ENCODE measurements around the gene TBC1D9B.
"Not testable (repeated sequence)": the region's sequence is repeated elsewhere in the genome, so short reads cannot be mapped to it uniquely, and the experiment has no call there.

Gene TBC1D9B

GRCh38 chr5:179883163-179883562 lies 24.5 kb downstream of the TBC1D9B start:
- no peak for ATAC-seq

GRCh38 chr5:179882338-179882737 lies 25.4 kb downstream of the TBC1D9B start:
- ATAC-seq: no peak

DNA sequence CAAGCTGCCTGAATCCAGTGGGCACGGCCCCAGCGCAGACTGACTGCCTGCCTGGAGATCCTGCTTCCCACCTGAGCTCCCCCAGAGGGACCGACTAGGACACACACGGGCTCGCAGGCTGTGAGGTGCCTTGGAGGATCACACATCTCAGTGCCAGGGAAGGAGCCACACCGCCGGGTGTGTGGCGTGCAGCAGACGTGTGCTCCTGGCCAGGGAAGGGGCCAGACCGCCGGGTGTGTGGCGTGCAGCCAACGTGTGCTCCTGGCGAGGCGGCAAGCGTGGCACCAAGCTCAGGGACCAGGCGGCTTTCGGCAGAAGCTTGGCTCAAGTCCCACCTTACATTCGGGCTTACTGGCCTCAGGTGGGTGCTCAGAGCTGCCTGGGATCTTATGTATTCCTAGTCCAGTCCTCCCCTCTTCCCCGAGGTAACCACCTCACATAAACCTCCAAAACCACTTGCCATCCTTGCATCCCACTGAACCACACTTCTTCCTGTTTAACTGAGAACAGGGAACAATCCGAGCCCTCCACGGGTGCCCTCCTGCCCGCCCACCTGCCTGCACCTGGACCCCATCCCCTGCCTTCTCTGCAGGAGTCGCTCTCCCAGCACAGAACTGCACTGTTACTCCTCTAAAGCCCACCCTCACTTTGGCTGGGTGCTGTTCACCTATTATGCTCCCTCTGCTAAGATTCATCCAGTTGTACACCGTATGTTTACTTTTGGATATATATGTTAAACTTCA lies 26.7 kb downstream of the TBC1D9B start:
- ATAC-seq: no peak

- ATAC-seq: no peak
Observed at GRCh38 chr5:179880066-179880650, 27.5 kb downstream of the TBC1D9B start.

DNA sequence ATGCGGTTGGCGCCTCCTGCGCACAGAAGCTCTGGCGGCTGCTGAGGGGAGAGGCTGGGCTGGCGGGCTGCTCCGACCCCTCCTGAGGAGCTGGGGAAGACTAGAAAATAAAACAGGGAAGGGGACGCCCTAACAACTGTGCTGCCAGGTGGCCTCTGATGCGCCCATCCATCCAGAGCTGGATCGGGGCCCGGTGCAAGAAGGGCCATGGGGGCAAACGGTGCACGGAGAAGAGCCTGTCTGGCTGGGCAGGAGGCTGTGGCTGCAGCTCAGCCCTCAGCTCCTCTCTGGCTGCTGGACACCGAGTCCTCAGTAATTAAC lies 28.0 kb downstream of the TBC1D9B start:
- ATAC-seq: no peak

- no peak for ATAC-seq
Observed at GRCh38 chr5:179879003-179879689, 28.6 kb downstream of the TBC1D9B start.

- ATAC-seq: peak in 1 of 2 donors; percentile 10
Observed at GRCh38 chr5:179878222-179879002, 29.3 kb downstream of the TBC1D9B start.

- ATAC-seq: no peak
Observed at GRCh38 chr5:179876610-179876952, 31.1 kb downstream of the TBC1D9B start.

- ATAC-seq: no peak
Observed at GRCh38 chr5:179875741-179876609, 31.7 kb downstream of the TBC1D9B start.

DNA sequence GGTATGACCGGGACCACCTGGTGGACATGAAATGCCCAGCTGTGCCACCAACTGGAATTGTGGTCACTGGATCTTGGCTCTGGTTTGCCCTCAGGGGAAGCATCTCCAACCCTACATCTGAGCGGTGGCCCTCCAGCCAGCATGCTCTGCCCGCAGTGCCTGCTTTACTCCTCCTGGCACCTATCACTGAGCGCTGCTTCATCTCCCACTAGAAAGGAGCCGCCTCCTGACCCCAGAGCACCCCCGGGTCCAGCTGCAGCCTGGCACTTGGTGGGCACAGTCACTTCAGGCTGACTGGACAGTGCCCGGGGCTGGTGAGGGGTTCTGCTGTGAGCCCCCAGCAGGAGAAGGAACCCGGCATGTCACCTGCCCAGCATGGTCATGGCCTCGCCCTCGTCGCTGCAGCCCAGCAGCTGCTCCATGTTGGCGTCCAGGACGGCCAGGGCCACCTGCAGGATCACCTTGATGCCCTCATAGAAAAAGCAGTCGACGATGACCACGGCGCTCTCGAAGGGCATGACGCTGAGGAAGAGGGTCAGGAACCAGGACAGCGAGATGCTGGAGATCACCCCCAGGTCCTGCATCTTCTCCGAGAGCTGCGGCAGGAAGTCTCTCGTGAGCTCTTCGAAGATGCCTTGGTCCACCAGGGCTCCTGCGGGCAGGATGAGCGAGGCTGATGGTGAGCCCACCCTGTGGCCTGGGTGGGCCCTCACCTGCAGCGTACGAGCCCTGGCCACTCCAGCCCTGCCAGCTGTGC lies 33.0 kb downstream of the TBC1D9B start:
- no peak for ATAC-seq

GRCh38 chr5:179874136-179874535 lies 33.6 kb downstream of the TBC1D9B start:
- no peak for ATAC-seq

GRCh38 chr5:179873588-179874110 lies 34.0 kb downstream of the TBC1D9B start:
- ATAC-seq: no peak

DNA sequence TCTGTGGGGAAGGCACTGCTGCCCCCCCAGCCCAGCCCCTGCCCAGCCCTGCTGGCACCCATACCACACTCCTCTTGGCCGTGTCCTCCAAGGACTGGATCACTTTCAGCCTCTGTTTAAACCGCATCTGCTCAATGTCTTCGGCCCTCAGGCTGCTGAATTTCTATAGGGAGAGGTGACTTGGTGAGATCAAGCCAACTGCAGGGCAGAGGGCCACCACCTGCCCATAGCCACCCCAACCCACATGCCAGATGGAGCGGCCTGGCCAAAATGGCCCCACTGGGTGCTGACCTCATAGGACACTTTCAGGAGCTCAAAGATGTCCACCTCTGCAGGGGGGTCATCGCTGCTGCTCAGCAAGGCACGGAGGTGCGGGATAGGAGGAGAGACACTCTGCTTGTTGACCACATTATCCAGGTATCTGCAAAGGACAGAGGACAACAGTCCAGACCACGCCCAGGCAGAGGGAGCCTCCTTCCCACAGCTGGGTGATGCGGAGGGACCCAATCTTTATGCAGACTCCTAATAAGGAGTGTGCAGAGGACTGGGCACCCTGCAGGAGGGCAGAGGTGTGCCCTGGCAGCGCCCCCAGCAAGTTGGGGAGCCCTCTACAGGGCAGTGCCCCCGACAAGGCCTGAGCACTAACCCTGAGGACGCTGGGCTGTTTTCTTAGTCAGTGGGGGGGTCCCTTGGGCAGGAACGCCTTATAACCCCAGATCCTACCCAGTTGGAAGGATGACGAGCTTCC lies 34.7 kb downstream of the TBC1D9B start:
- ATAC-seq: no peak

DNA sequence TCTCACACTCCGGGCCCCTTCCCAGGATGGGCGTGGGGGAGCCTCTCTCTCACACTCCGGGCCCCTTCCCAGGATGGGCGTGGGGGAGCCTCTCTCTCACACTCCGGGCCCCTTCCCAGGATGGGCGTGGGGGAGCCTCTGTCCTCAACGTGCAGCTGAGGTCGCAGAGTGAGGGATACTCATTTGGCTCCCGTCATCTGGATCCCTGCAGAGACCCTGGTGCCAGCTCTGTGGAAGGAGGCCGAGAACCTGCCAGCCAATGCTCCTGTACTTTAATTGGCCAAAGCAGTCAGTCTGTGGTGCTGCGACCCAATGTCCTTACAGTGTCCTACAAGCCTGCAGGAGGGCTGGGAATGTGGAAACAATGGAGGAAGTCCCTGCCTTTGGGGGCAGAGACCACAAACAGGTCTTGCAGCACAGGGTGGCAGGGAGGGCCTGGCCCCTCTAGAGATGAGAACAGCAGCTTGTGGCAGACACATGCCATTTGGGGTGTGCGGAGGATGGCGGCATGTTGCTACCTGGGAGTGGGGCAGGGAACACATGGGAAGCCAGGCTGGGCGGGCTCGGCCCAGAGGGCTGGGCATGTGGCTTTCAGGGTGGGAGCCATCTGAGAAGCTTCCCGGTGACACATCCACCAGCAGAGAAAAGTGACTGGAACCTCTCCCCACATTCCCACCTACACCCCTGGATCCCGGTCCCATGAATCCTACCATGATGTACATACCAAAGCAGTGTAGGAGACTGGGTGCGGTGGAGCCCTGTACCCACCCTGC lies 35.5 kb downstream of the TBC1D9B start:
- ATAC-seq: no peak

- not testable (repeated sequence) for ATAC-seq
Observed at GRCh38 chr5:179871533-179871932, 36.2 kb downstream of the TBC1D9B start.

- no peak for ATAC-seq
Observed at GRCh38 chr5:179870952-179871351, 36.7 kb downstream of the TBC1D9B start.

DNA sequence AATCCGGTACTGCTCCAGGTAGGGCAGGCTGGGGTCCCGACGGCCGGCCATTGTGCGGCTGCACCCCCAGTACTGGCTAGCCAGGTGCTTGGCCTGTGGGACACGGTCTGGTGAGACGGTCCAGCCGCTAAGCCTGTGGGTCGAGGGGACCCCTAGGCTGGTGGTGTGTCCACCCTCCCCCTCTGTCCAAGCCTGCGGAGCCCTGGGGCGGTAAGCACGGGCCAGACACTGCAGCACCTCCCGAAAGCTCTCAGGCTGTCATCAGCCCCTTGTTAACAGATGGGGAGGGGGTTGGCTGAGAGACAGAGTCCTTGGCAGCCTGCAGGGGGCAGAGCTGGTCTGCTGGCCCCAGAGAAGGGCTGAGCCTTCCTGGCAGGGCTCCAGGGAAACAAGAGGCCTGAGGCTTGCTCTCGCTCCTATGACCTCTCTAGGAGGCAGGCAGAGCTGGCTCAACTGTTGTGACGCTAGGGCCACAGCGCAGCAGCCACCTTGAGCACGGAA lies 37.2 kb downstream of the TBC1D9B start:
- ATAC-seq: no peak

- no peak for ATAC-seq
Observed at GRCh38 chr5:179869641-179870402, 37.9 kb downstream of the TBC1D9B start.

DNA sequence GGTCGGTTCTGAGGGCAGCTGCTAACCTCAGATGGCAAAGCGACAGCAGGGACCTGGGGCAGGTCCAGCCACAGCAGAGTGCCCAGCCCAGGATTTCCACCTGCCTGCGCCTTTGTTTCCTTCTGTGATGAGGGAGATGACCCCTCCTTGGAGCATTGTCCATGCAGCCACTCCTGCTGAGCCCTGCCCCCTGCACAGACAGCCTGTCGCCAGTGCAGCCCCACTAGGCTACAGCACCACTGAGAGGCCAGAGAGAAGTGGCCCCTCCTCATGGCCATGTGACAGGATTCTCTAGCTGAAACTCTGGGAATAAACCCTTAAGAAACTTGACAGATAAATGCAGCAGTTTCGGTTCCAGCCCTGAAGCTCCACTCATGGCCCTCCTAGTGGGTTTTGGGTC lies 38.6 kb downstream of the TBC1D9B start:
- ATAC-seq: no peak
